RWPE1 (cell line): Measurements from ENCODE around the gene MYLK.
"Not testable (repeated sequence)": the region's sequence is repeated elsewhere in the genome, so short reads cannot be mapped to it uniquely, and the experiment has no call there.

Source experiments
- CTCF ChIA-PET: fragments of 350-600 bp; sonication (Branson Sonifier 250); formaldehyde crosslinking; extraction: SDS; loops from one replicate; lab custom pipeline; 2021; lab: Yijun Ruan, JAX
- POLR2A ChIA-PET: fragments of 400-600 bp; formaldehyde crosslinking; extraction: SDS; loops from one replicate; lab custom pipeline; 2020; ENCODE audit warnings: antibody characterized with exemption; ENCODE audit not compliant: low non-redundant PET; lab: Yijun Ruan, JAX
- DNase-seq: peaks from one replicate; pipeline ENCODE4 v3.0.0; 2012; ENCODE audit warnings: low spot score
- H3K27ac ChIP-seq: fragments of 450-650 bp; 2 replicates; pipeline ENCODE4 v1.5.1; 2017
- TF ChIP-seq, protein P1 (sequence below): fragments of 450-650 bp; conservative IDR thresholded peaks from 2 replicates; pipeline ENCODE4 v1.5.1; 2017; ENCODE audit warnings: low read depth, mild to moderate bottlenecking

Gene MYLK

DNA sequence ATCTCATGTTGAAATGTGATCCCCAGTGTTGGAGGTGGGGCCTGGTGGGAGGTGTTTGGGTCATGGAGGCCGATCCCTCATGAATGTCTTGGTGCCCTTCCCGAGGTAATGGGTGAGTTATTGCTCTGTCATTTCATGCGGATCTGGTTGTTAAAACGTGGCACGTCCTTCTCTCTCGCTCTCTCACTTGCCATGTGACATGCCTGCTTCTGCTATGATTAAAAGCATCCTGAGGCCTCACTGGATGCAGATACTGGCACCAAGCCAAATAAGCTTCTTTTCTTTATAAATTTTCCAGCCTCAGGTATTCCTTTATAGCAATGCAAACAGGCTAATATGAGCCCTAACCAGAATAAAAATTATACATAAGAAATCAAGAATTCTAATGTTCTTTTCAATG is 267.5 kb downstream of the MYLK start:
- H3K27ac ChIP-seq, result no peak overlapping the region
- ChIA-PET CTCF (interaction anchor here (0.6 kb wide), 1 partner anchor 57 kb away, joined by 5 read pairs; no protein-coding TSS in a partner anchor), POLR2A (no interaction called here)
- no peak for DNase-seq
- TF ChIP-seq, protein P1, sequence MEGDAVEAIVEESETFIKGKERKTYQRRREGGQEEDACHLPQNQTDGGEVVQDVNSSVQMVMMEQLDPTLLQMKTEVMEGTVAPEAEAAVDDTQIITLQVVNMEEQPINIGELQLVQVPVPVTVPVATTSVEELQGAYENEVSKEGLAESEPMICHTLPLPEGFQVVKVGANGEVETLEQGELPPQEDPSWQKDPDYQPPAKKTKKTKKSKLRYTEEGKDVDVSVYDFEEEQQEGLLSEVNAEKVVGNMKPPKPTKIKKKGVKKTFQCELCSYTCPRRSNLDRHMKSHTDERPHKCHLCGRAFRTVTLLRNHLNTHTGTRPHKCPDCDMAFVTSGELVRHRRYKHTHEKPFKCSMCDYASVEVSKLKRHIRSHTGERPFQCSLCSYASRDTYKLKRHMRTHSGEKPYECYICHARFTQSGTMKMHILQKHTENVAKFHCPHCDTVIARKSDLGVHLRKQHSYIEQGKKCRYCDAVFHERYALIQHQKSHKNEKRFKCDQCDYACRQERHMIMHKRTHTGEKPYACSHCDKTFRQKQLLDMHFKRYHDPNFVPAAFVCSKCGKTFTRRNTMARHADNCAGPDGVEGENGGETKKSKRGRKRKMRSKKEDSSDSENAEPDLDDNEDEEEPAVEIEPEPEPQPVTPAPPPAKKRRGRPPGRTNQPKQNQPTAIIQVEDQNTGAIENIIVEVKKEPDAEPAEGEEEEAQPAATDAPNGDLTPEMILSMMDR, result no peak

DNA sequence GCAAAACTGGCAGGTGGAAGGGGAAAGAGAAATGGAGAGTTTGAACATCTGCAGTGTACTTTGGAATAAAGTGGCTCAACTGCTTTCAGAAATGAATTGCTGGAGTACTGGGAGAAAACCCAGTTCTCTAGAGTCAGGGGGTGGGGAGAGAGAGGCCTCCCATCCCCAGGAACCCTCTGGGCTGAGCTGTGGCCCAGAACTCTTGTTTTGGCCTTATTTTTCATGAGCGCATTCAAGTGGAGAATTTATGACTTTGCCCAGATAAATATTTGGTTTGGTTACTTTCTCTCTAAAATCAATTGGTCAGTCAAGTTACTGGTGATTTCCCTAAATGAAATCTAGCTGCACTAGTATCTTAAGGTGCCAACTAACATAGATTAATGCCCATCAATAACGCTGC is 270.6 kb downstream of the MYLK start:
- H3K27ac ChIP-seq, result no peak overlapping the region
- TF ChIP-seq, protein P1, result no peak
- DNase-seq, result no peak
- POLR2A ChIA-PET, result no interaction called here
- CTCF ChIA-PET, result interaction anchor here (0.6 to 0.8 kb wide), 4 partner anchors 16 to 463 kb away, joined by 3 read pairs; no protein-coding TSS in a partner anchor

DNA sequence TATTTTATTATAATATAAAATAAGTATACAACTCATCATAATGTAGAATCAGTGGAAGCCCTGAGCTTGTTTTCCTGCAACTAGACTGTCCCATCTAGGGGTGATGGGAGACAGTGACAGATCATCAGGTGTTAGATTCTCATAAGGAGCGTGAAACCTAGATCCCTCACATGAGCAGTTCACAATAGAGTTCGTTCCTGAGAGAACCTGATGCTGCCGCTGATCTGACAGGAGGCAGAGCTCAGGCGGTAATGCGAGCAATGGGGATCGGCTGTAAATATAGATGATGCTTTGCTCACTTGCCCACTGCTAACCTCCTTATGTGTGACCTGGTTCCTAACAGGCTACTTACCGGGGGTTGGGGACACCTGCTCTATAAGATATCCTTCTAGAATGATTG is 272.5 kb downstream of the MYLK start:
- DNase-seq, CTCF ChIA-PET, POLR2A ChIA-PET, H3K27ac ChIP-seq: not testable (repeated sequence)

DNA sequence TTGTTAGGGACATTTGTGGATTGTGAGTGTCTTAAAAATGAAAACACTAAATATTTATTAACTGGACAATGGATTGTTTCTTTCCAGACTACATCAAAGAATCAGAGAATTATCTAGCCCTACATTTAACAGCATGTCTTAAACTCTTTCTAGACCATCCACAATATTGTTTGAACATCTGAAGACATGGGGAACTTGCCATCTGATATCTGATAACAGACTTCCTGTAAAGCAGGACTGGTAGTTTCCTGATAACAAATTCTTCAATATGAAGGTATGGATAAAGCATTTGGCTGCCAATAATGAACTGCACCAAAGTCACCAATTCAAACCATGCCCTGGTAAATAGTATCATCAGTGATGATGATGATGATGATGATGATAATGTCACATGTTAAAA is 273.1 kb downstream of the MYLK start:
- TF ChIP-seq, protein P1, result no peak
- no peak overlapping the region for H3K27ac ChIP-seq

DNA sequence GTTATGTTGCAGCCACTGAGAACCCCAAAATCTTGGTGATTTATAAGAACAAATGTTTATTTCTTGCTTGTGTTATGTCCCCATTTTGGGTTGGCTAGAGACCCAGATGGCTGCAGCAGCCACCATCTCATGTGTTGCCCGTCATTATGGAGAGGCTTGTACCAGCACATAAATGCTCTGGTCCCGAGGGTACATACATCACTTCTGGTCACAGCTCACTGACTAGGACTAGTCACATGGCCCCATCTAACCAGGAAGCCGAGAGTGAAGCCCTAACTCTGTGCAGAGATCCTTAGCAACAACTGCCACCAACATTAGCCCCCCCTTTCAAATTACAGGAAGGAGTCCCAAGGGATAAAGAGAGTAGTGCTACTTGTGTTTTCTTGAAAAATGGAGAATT is 273.8 kb downstream of the MYLK start:
- CTCF ChIA-PET, result no interaction called here
- POLR2A ChIA-PET, result no interaction called here
- DNase-seq, result no peak
- TF ChIP-seq, protein P1, result no peak
- no peak overlapping the region for H3K27ac ChIP-seq

More for the DNA sequence above, 273.1 kb downstream of the MYLK start:
- DNase-seq, result no peak
- CTCF ChIA-PET, result no interaction called here
- POLR2A ChIA-PET, result no interaction called here

DNA sequence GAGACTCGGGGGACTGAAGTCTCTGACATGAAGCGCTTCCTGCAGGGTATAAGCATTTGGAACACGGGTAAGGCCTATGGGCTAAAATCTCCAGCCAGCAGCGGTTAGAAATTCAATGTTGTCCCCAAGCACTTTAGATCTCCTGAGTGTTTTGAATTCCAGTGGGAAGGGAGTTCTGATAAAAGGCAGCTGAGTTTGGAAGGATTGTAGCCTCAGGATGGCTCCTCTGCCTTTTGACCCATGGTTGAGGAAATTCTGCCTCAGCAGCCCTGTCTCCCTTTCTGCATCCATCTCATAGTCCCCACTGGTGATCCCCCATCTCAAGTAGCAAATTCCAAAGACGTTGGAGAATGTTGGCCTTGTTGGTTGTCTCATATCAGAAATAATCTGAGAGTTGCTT is 275.1 kb downstream of the MYLK start:
- CTCF ChIA-PET, result no interaction called here
- DNase-seq, result no peak
- TF ChIP-seq, protein P1, result no peak
- no peak overlapping the region for H3K27ac ChIP-seq
- POLR2A ChIA-PET, result no interaction called here

DNA sequence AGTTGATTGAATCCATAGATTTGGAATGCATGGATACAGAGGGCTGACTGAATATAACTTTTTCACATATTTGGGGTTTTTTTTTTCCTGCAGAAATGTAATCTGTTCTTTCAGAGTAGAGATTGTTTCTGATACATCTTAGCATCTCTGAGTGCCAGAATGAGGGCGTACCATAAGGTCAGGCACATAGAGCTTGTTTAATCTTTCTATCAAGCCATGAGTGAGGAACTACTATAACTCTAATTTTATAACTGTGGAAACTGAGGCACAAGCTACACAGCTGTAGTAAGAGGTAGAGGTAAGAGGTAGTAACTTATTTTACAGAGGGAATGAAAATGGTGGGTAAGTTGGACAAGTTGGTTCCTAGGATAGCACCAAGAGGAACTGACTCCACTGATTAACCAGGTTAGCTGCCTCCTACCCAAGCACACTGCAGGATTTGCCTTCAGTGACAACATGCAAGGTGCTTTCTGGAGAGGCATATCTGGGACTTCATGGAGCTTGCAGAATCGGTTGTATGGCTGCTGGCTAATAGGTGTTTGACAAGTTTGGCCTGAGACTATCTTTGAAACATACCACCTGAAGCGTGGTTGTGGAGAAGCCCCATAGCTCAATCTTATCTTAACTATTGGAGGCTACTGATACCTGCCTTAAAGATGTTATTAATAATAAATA is 275.7 kb downstream of the MYLK start:
- DNase-seq, result no peak
- ChIA-PET POLR2A (no interaction called here), CTCF (interaction anchor here (0.6 kb wide), 1 partner anchor 235 kb away, joined by 3 read pairs; no protein-coding TSS in a partner anchor)
- TF ChIP-seq, protein P1, result no peak
- no peak overlapping the region for H3K27ac ChIP-seq
